ENCODE measurements around the gene ITPK1.

Gene ITPK1

DNA sequence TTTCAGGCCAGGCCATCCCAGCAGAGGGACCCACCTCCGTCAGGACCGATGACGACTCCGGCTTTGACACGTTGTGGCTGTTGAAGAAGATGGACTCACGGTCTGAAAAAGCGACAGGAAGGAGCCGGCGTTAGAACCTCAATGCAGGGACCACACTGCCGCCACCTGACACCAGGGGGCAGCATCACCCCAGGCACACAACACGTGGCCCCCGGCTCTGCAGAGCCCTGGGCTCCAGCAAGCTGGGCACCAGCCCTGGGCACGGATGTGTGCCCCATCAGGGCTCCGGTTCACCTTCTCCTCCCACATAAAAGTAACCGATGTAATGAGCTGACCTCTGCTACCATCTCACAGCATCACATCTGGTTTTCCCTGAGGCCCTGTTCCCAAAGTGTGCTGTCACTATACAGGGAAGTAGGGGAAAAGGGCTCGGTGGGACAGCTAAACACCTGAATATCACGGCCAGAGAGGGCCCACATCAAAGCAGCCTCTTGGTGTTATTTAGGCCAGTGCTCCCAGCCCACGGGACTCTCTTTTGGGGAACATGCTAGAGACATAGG is 163.7 kb downstream of the ITPK1 start:
- DNase-seq (ENCODE audit: low spot score) = peak; percentile 91

DNA sequence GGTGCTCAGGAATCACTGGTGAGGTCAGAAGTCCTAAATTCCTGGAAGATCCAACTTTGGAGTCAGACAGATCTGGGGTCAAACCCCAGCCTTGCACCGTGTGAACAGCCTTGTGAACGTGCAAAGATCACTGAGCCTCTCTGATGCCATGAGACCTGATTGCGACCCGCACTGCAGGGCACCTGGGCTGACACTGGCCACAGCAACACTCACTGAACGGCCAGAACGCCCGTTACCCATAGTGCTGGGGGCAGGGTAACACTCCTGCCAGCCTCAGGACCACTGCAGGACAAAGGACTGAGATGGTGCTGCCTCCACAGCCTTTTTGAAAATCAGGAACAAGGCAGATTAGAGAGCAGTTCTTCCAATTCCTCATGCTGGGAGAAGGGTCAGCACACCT is 164.5 kb downstream of the ITPK1 start:
- DNase-seq (ENCODE audit: low spot score) = no peak

DNA sequence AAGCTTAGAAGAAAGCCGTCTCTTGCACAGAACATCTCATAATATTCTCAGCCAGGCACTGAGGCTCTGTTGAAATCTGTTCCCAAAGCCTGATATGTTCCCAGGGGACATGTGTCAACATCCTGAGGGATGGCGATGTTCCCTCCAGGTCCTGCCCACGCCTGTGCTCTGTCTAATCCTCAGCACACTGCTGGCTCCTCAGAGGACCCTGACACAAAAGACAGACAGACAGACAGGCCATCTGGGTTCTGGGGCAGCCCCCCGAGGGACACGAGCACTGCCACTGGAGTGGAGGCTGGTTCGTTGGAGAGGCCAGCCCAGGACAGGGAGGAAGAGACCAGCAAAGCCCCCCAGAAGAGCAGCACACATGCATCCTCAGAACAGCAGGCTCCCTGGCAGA is 165.0 kb downstream of the ITPK1 start:
- DNase-seq (ENCODE audit: low spot score) = no peak

DNA sequence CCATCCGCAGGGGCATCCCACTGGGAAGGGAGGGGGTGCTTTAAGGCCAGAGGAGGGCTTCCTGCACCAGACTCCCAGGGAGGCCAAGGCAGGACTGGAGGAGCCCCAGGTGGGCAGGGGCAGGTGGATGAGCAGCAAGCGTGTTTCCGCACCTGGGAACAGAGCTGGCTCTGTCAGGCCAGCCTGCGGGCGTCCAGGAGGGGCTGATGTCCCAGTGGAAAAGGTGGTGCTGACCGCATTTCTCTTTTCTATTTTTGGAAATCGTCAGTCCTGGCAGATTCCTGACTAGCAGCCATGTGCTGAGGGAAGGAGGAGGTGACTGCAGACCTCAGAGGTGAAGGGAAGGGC is 165.6 kb downstream of the ITPK1 start:
- DNase-seq (ENCODE audit: low spot score) = no peak

DNA sequence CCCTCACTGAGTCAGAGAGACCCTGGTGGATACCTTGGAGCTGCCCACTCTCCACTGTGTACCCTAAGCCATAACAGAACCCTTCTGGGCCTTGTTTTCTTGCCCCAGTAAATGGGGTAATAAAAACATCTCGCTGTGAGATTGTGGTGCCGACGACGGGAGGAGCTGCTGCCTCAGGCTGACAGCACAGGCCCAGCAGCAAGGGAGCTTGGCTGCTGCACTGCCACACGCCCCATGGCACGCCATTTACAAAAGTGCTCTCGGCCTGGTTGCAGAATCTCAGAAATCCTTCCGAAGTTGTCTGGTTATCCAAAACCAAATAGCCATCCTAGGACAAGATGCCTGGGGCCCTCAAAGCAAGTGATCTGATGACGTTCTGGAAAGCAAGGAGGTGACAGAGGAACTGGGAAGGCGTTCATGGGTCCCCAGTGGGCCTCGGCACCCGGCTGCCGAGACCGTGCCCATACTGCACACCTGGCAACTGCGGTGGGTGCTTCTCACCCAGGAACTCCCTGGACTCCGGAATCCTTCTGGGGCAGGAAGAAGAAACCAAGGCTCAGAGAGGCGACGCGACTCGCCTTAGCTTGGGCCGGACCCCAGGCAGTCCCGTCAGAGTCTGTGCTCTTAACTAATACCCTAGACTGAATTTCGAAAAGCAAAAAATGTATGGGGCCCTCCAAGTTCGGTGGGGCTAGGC is 166.1 kb downstream of the ITPK1 start:
- no peak for DNase-seq (ENCODE audit: low spot score)

DNA sequence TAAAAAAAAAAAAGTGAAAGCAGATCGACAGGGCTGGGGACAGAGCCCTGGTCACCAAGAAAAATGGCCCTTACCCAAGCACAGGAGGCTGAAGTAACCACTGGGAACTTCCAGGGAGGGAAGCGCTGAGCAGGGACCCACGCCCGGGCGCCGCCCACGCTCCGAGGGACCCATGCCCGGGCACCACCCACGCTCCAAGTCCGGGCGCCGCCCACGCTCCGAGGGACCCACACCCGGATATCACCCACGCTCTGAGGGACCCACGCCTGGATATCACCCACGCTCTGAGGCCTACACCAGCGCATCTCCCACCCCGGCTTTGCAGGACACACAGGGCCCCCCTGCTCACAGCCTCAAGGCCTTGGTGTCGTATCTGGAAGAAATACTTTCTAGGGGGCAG is 167.1 kb downstream of the ITPK1 start:
- DNase-seq (ENCODE audit: low spot score) = no peak

DNA sequence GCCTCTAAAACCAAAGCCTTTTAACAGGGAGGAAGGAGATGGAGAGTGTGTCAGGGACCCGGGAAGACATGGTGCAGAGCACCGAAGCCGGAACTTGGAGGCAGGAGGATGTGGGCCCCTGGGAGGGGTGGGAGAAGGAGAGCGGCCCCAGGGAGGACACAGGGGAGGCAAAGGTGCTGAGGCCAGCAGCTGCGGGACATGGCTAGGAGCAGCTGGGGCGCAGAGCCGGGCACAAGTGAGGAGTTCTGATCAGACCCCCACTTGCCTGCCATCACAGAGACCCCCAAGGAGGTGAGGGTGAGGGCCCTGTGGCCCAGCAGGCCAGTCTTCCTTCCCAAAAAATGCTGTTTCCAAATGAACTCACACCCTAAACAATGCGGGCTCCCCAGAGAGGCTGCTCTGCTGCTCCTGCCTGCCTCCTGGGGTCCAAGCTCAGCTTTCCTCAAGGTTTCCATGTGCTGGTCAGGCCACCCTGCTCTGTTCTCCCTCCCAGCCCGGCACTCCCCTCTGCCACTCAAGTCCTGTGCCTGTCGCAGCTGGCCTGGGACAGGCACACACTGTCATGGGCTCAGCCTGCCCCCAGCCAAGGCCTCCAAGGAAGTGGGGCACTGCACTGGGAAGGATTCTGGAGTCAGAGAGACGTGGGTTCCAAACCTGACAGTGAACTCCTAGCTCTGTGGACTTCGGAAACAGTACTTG is 168.7 kb downstream of the ITPK1 start:
- no peak for DNase-seq (ENCODE audit: low spot score)

DNA sequence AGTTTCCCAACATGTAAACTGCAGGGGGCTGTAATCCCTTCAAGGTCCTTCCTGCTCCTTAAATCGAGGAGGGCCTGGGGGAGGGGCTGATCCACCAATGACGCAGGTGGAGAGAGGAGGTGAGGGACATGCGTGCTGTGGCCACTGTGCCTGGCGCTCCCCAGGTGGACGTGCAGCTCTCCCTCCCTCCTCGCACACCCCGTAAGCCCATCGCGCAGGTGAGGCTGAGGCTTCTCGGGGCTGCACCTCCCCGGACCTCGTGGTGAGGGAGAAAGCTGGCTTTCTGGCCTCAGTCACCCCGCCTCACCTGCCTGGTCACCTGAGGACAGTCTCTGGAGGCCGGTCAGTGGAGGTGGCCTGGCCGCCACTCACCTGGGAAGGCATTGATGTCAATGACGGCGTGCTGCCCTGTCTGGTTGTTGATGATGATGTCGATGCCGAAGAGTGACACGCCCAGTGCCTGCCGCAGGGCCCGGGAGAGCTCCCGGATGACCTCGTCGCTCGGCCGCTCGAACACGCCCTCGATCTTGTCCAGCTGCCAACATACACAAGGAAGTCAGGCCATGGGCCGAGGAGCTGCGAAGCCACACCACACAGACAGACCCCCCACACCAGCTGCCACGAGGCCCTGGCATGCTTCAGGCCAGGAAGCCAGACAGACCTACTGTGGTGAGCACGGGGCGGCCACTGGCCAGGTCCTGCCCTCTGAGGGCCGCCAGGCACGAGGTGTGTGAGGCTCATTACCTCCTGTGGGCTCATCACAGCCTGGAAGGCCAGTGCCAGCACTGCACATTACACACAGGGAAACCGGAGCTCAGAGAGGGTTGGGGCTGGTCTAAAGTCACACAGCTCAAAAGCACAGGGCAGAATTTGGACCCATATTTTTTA is 169.5 kb downstream of the ITPK1 start:
- no peak for DNase-seq (ENCODE audit: low spot score)

DNA sequence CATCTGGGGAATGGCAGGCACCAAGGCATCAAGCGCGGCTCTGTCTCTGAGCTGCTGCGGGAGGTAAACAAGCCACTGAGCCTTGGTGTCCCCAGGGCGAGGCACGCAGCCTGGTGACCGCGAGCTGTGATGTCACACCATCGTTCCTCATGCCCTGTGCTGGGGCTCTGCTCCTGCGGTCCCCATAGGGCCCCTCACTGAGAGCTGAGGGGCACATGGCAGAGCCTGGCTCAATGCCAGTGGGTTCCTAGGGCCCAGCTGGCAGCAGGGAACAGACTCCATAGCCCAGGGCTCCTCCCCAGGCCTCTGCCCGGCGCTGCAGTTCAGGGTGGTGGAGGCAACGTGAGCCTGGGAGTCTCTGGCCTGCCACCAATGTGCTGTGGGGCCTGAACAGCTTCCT is 170.2 kb downstream of the ITPK1 start:
- no peak for DNase-seq (ENCODE audit: low spot score)

DNA sequence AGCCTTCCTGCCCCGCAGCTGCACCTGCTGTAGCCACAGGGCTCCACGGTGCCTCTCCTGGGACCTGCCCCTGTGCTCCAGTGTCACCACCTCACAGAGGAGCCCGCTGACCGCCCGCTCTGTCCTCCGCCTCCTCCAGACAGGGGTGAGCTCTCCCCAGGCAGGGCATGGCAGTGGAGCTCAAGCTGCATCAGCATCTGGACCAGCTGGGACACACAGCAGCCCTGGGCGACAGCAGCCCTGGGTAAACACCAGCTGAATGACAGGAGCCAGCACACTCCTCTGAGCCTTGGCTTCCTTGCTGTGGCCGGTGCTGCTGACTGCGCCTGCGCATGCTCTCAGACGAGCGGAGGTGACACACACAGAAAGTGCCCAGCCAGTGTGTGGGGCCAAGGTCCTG is 170.7 kb downstream of the ITPK1 start:
- DNase-seq (ENCODE audit: low spot score) = no peak

DNA sequence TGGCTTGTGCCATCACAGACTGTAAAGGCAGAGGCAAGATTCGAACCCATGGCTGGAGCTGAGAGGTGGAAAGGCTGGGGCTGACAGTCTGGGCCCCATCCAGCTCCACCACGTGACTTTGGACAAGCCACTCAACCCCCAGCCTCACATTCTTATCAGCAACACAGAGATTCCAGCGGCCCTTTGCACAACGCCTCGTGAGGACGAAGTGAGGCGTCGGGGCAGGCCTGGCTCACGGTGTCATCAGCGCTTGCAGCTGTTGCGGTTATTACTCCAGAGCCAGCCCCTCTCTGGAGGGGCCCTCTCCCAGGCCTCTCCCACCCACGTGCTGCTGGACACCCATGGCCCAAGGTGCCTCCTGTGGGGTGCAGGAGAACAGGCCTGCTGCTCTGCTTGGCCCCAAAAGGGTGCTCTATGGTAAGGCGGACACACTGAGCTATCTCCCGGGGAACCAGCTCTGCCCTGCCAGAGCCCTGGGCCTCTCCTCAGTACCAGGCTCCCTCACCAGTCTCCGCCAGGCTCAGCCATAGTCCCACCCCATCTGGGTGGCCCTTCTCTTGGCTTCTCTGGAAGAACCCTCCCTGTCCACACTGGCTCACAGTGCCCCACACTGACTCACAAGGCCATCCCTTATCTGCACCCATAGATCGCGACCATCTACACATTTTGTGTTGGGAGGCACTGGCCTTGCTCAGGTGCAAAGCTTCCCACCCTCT is 171.7 kb downstream of the ITPK1 start:
- DNase-seq (ENCODE audit: low spot score) = no peak

DNA sequence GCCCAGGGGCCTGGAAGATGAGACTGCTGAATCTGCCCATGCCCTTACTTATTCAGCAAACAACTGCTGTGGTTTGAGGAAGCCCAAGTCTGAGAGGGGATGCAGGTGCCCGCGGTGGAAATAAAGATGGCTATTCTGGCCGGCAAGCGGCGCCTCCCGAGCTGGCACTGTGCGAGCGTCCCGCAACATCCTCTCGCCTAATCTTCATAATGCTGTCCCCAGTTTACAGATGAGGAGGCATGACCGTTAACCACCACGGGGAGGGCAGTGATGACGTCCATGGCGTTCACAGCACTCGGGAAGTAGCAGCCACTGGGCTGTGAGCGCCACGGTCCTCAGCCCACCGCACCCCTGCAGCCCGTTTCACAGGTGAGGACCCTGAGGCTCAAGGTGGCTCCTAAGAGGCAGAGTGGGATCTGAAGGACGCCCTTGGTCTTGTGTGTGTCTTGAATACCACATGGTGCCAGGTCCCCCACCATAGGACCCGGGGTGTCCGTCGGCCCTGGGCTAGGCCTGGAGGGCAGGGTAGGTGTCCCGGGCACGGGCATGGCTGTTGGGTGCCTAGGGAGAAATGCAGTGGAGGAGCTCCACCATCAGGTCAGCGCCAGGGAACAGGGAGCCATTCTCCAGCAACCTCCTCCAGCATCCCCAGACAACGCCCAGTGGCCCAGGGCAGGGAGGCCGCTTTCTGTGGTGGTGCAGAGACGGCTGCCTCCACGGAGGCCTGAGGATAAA is 172.6 kb downstream of the ITPK1 start:
- no peak for DNase-seq (ENCODE audit: low spot score)

DNA sequence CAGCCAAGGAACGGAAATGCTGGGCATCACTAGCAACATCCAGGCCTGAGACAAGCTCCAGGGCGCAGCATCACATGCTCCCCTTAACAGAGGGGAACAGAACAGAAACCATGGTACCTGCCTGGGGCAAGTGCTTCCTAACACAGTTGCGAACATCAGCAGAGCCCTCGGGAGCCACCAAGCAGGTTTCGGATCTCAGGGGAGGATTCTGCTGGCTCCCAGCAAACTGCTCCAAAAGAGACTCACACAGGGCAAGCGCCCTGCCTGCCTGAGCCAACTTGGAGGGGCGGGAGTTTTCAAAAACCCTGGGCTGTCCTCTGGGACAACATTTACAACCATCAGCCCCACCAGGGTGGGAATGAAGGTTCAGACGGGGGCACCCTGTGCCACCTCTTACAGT is 173.1 kb downstream of the ITPK1 start:
- DNase-seq (ENCODE audit: low spot score) = no peak

DNA sequence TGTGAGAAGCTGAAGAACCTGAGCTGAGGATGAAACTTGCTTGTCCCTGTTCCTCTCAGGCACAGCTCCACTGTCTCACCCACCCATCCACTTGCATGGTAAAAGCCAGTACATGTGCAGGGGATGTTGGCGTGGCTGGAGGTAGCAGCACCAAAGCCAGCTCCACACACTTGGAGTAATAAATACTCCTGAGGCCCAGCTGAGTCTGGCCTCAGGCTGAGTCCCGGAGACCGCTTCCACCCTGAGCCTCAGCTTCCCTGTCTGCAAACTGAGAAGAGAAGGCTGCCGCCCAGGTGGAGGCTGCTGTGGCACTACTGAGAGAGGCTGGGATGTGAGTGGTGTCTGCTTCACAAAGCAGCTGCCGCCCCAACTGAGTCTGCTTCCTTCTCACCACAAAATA is 173.6 kb downstream of the ITPK1 start:
- no peak for DNase-seq (ENCODE audit: low spot score)

DNA sequence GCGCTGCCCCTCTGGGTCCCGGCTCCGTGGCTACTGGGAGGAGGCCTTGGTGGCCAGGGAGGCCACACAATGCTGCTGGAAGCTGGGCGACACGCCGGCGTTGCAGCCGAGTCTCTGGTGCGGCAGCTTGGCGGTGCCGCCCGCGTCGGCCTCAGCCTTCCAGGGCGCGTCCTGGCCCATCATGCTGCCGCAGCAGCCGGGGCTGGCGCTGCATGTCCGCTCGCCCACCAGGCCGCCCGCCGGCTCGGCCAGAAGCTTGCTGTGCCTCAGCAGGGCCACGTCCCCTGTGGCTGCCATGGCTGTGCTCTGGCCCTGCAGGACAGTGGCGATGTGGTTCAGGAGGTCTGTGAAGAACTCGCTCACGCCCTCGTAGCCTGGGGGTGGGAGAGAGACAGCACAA is 174.2 kb downstream of the ITPK1 start:
- DNase-seq (ENCODE audit: low spot score) = no peak

DNA sequence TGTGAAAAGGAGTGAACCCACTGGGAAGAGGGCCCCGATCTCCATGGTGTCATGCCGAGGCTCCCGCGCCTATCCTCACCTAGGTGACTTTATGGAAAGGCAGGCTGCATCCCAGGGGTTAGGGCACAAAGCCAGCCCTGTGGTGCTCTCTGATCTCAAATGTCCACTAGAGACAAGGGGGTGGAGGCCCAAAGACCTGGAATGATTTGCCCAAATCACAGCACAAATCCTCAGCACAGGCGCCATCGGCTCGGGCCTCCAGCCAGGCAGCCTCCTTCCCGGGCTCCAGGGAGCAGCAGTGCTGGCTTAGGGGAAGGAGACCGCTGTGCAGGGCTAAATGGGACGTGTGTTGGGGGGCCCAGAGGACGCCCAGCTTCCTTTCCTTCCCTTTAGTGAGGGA is 175.2 kb downstream of the ITPK1 start:
- no peak for DNase-seq (ENCODE audit: low spot score)

DNA sequence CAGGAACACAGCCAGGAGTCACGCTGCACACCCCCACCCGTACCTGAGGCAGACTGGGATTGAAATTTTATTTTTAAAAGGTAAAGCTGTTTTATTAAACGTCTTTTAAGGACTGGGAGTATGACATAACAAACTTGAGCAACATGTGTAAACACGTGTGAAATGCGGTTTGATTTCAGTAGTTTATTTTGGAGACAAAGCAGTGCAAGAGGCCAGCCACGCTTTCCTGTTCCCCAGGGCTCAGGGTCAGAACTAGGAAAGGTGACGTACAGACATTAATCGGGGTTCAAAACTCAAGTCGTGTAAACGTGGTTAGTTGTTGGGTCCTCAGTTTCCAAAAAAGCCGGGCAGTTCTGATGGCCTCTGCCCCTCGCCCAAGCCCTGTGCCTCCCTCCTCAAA is 176.0 kb downstream of the ITPK1 start:
- DNase-seq (ENCODE audit: low spot score) = no peak

DNA sequence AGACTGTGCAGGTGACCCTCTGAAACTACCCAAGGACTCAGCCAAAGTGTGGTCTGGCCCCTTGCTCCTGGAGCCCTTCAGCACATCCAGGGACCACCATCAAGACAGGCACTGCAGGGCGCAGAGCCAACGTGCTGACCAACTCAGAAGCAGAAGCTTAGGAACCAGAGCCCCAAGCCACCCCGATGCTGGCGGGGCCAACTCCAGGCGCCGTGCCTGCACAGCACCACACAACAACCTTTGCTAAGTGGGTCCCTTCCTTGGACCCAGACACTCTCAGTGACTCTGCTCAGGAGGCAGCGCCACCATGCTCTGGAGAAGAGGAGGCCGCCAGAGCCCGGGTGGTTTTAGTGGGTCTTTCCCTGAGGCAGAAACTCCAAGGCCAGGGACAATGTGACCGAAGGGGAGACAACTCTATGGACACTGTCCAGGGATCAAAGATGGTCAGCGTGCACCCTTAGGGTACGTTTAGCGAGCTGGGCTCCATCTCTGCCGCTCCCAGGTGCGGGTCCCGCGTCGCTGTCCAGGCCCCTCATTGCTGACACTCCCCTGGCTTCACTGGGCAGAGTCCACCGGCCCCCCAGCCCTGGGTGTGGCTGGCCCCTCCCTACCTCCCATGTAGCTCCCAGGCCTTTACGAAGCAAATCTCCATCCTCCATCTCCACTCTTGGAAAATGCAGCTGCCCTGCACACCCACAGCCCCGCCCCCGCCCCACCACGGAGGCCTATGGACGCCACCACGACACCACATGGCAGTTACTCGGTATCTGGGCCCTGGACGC is 176.6 kb downstream of the ITPK1 start:
- DNase-seq (ENCODE audit: low spot score) = no peak

DNA sequence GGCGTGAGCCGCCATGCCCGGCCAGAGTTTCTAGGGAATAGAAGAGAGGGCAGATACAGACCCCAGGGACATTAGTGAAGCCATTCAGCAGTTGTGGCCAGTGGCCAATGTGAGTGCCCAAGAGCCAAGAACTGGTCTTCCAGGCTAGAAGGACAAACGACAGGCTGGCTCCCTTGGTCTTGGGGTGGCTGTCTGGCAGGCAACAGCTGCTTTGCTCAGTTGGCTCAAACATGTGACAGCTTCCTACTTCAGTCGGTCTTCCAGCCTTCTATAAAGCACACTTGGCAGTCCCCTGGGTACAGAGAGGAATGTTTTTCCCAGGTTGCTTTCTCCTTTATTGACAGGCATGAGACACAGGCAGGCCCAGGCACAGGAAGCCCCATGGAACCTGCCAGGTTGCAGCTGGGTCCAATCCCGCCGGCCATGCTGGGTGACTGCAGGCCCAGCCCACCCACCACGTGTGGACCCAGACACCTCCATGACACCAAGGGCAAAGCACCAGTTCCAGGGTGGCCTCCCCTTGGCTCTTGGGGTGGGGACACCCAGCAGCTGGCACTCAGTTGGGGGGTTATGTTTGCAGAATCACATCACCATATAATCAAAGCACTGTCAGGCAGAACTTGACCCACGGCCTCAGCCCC is 177.4 kb downstream of the ITPK1 start:
- no peak for DNase-seq (ENCODE audit: low spot score)

Data from HuH-7 (cell line).